HG03520 (cell line): ENCODE results near the gene FEM1B.

Source experiments
- ATAC-seq: cut with Tn5 transposase; IDR thresholded peaks from one replicate; pipeline ENCODE4 v1.9.1; 2021; ENCODE audit warnings: mild to moderate bottlenecking, moderate library complexity; ENCODE audit not compliant: unreplicated experiment

Gene FEM1B

DNA sequence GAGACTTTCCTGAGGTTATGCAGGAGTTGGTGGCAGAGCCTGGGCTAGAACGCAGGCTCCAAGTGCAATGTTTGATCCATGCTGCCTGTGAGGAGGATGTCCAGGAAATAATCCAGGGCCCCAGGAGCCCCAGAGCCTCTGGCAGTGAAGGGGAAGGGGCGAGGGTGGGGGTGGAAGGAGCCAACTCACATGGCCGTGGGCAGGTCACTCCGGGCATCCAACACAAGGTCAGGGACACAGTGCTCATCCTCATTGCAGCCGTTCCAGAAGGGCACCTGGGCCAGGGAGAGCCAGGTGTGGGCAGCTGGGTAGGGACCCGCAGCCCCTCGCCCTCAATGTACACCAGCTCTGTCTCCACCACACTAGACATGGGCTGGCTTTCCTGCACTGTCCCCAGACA, 43.7 kb downstream of the FEM1B start:
- ATAC-seq = no peak

DNA sequence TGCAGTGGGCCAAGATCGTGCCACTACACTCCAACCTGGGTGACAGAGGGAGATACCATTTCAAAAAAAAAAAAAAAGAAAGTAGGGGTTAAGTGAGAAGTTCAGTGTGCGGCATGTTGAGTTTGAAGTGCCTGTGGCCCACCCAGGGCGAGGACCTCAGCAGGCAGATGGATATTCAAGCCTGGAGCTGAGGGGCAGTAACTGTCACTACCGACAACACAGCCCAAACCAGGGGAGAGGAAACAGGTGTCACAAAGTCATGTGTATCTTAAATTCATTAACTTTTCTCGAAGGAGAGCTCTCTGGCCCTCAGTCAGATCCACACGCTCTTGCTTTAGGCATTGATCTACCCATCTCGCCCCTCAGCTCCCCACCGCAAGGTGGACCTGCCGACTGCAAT, 45.3 kb downstream of the FEM1B start:
- no peak for ATAC-seq

DNA sequence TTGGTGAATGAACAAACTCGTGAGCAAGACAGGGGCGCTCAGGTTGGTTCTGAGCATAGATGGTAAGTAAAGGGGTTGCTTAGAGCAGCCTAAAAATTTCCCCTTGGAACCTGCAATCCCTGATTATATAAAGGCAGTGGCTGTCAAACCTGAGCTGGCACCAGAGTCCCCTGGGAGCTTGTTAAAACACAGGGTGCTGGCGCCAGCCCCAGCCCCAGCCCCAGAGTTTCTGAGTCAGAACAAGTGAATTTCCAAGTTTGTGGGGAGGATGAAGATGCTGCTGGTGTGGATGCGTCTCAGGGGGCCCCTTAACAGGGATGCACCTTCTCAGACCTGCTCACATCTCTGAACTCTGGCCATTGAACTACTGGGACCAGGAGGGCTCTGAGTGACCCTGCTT, 48.2 kb downstream of the FEM1B start:
- ATAC-seq = no peak

DNA sequence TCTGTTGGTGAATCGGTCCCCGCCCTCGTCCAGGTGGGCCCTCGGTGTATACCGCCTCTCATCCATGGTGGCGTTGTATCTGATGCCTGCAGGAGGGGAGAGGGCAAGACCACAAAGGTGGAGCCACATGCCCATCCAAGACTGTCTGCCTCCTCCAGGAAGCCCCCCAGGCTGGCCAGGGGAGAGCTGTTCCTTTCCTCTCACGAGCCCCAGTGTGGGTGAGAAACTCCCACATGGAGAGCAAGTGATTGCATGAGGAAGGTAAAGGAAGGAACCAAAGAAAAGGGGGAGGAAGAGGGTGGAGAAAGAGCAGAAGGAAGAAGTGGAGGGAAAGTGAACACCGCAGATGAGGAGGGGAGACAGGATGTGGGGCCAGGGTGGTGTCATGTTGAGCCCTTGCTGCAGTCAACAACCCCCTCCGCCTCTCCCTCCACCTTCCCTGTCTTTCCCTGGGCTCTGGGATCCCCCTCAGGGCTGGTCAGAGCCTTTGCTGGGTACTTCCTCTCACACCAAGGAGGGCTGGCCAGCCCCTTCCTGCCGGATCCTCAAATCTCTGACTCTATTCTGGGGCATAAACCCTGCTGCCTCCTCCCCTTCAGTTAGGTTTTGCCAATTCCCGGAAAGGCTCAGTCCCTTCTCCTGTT, 49.3 kb downstream of the FEM1B start:
- no peak for ATAC-seq

DNA sequence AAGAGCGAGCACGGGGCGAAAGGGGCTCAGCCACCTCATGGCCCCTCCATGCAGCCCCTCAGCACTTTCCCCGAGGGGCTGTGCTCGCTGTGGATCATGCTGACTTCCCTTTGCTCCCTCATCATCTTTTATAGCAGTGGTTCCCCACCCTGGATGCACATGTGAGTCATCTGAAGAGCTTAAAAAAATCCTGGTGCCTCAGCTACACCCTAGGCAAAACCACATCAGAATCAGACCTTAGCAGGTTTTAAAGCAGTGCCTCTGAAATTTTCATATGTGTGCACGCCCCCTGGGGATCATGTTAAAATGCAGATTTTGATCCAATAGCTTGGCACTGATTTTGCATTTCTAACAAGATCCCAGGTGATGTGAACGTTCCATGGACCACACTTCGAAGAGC, 50.9 kb downstream of the FEM1B start:
- no peak for ATAC-seq

DNA sequence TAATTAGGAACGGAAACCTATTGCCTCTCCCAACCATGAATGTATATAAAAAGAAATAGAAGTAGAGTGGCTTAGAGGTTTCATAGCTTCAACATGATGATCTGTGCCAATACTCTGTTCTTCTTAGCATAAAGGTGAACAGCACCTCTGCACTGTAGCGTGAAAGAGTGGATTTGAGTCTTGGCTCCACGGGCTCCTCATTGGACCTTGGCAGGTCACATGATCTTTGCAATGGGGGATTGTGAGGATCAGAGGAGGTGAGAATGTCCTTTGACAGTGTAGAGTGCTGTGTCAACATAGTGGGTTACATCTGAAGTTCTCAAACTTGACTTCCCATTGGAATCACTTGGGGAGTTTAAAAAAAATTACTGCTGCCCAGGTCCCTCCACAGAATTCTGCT, 51.4 kb downstream of the FEM1B start:
- ATAC-seq = no peak

DNA sequence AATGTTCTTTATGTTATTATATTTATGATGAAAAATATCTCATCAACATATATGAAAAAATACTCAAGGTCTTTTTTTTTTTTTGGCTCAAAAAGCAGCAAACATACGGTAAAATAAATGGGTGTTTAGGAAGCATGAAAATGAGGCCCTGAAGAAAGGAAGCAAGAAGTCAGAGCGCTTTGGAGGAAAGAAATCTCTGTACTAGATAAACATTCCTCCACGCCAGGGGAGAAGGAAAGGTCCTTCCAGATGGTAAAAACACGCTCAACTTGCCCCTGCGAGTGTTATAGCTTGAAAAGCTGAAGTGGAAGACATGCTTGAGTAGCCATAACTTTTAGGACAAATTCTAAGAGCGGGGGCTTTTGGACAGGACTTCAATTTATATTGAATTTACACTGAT, 52.9 kb downstream of the FEM1B start:
- ATAC-seq = no peak

DNA sequence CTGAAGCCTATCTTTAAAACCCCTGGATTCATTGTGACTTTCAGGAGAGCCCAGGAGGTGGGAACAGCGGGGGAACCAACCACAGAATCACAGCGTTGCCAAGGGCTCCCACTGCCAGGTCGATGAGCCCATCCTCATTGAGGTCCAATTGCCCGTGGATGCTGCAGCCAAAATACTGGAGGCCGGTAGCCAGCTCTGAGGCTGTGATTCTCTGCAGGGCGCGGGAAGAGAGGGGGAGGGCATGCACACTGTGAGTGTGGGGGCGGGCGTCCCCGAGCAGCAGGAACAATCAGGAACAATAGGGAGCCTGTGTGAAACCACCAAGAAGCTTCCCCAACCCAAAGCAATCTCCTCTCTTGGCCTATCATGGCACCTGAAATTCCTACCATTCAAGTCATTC, 53.4 kb downstream of the FEM1B start:
- ATAC-seq = no peak

DNA sequence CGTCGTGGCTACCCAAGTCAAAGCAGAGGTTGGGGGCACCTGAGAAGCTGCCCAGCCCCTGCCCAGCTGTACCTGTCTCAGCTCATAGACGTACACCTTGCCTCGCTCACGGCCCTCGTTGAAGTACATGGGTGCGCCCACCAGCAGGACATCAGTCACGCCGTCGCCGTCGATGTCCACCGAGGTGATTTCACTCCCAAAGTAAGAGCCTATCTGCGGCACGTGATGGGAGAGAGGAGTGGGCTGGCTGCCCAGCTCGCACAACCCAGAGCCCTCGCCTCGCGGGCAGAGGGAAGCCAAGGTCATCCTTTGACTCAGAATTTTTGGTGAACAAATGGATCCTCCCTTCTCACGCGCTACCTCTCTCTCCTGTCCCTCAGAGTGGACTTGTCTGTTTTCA, 54.7 kb downstream of the FEM1B start:
- no peak for ATAC-seq

DNA sequence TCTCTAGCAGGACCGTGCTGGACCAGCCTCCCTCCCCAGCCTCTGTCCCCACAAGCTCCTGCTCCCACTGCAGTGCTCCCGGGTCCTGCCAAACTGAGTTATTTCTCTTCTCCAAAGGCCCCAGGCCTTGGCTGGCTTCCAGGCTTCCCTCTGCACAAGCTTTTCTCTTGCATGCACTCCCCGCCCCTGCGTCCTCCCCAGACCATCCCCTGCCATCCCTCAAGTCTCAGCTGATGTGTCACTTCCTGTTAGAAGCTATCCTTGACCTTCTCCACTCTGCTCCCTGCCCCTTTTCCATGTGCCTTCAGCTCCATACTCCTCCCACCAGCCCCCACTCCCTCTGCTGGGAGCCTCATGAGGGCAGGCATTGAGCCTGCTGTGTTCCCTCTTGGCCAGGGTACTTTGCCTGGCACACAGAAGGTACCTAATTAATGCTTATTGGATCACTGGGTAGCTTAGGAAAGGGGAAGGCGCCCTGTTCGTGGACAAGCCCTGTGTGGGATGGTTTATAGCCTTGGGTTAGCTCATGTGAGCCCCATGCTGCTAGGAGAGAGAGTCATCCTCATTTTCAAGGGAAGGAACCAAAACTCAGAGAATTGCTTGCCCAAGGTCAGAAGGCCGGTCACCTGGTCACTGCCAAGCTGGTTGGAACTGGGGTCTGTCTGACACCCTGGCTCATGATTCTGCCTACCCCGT, 56.4 kb downstream of the FEM1B start:
- no peak for ATAC-seq

DNA sequence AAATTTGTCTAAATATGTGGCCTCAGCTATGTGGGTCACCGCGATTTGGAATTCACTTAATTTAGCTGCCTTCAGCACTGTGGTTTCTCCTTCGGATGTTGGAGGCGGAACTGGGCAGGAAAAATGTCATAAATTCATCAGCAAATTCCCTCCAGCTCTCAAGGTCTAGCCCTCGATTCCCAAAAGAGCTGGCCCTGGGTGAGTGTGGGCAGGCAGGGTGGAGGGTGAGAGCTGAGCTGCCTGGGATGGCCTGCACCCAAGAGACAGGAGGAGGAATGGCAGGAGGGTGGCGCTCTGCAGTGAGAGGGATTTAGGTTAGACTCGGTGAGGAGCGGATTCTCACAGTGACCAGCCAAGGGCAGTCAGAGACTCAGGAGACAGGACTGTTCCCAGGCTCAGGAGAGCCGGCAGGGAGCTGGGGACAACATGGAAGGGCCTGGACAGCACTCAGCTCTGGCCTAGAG, 57.1 kb downstream of the FEM1B start:
- ATAC-seq = no peak

DNA sequence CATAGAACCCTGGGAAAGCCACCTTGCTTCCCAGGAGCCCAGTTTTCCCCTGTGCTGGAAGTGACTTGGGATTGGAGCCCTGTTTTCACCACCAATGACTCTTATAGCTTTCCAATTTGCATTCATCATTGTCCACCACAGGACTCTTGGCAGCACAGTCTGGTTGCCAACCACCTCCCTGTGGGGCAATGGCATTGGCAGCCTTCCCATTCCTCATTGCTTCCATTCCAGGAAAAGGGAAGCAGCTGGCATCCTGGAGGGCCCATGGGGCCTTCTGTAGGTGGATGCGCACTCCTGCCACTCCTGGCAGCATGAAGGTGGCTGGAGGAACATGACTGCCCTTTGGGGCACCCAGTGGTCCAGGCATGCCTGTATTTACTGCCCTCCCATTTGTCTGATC, 57.7 kb downstream of the FEM1B start:
- no peak for ATAC-seq

DNA sequence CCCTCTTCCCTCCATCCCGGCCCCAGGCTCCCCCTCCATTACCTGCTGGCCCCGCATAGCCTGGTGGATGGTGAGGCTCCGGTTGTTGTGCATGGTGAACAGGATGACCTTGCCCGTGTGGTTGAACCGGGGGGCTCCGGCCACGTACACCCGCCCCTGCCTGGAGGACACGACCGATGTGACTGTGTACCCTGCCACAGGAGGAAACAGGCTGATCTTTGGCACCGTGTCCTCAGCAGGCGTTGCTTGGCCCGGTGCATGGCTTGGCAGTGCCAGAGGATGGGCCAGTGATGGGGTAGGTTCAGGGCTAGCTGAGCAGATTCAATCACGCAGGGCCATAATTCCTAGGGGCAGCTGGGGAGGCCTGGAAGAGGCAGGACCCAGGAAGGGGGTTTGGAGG, 58.1 kb downstream of the FEM1B start:
- ATAC-seq = no peak

DNA sequence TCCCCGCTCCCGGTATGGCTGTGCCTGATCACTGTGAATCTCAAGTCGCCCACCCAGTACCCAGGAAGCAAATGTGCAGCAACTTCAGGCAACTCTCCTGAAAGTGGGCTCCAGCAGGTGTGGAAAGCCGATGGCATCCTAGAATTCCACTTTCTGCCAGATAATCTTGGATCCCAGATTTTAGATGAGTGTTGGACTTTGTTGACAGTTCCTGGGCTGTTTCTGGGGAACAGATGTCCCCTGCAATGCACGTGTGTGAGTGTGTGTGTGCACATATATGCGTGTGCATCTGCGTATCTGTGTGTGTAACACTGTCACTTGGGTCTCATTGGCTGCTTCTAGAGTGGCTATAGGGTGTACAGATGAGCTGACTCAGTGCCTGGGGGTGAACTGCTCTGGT, 59.0 kb downstream of the FEM1B start:
- no peak for ATAC-seq

DNA sequence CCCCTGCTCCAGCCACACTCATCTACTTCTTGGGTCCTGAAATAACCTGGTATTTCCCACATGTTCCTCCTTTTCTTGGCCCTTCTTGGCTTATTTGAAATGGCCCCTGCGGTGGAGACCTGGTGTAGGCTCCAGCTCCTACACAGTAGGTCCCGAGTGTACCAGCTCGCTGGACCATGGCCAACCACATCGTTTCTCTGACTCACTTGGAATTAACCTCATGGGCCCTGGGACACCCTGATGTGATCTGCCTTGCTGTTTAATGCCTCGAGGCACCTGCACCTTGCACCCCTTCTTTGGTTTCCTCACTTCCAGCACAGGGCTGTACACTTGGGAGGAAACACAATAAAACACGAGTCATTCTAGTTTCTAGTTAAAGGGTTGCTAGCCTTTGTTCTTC, 60.3 kb downstream of the FEM1B start:
- no peak for ATAC-seq

DNA sequence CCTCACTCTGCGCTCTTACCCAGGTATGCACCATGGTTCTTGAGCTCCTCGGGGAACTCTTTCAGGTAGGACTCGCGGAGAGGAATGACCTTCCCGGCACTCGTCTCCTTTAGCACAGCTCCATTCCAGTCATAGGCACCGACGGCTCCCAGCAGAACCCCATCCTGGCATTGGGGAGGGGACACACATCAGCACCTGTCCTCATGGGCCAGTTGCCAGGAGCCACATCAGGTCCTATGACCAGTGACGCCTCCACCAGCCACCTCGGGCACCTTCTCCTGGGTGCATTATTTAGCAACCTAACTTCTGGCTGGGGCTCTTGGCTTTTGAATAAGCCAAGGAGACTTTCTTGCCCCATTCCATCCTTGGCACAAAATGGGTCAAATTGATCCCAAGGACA, 61.9 kb downstream of the FEM1B start:
- ATAC-seq = no peak

DNA sequence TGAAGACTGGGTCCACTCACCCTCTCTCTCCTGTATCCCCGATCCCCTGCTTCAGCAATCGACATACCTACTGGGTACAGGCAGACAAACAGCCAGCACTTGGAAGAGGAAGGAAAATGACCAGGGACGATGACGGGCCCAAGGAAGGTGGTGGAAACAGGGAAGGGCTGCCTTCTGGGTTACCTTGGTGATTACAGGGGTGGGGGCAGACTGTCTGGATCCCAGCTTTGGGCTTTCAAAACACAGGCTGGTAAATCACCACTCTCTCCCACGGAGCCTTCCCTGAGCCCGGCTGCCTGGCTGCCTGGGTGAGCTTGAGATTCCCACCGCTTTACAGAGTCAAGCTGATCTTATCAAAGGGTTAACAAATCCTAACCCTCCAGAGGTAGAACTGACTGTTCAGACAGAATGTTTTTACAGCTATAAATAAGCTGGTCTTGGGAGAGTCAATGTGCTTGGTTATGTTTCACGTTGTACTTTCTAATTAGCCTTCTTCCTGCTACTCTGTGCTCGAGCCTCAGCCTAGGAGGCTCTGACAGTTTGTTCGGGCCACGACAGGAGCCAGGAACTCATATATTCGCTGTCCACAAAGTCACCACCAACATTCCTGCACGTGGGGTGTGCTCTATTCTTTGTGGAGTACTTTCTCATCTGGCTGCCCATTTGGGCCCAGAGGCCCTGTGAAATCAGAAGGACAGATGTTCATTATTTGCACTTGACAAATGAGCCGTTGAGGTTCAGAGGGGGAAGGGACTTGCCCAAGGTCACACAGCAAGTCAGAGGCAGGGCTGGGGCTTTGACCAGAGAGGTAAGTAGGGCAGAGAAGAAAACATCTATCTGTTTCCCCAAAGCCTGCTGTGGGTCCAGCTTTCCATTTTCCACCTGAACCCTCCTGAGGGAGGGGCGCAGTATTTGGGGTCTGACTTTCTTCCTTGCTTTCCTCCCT, 63.5 kb downstream of the FEM1B start:
- ATAC-seq = no peak

DNA sequence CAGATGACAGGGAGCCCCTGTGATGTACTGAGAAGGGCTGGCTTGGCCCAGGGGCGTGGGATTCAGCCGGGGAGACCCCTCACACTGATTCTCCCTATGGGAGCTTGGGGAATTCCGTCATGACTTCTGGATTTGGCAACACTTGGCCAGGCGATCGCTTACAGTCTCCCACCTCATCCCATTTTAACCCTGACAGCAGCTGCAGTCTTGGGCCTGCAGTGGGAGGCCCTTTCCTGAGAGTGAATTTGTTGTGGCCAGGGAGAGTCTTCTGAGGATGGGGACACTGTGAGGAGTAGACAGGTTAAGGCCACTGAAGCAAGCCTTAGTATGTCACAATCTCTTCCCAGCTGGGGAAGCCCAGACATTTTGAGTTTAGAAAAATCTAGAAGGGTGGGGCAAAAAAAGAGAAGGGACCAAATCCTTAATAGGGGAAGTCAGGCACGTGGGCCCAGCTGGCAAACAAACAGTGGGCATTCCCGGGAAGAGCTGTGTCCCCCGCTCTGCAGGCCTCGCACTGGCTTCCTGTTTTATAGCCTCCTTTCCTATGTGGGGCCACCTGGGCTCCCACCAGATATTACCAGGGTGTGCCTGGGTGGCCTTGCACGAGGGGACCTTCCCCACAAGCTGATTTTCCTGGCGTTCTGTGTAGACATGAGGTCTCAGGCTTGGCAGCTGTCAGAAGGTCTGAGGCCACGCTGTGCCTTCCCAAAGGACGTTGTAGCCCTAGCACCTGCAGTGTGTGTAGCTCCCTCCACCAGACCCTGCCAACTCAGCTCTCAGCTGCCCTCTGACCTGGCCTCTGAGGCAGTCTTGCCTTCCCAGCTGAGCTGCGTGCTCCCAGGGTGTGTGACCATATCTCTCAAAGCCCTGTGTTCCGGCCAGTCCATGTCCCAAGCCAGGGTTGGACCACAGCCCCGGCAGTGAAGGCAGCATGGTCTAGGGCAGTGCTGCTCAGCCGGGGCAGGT, 64.5 kb downstream of the FEM1B start:
- ATAC-seq = no peak

DNA sequence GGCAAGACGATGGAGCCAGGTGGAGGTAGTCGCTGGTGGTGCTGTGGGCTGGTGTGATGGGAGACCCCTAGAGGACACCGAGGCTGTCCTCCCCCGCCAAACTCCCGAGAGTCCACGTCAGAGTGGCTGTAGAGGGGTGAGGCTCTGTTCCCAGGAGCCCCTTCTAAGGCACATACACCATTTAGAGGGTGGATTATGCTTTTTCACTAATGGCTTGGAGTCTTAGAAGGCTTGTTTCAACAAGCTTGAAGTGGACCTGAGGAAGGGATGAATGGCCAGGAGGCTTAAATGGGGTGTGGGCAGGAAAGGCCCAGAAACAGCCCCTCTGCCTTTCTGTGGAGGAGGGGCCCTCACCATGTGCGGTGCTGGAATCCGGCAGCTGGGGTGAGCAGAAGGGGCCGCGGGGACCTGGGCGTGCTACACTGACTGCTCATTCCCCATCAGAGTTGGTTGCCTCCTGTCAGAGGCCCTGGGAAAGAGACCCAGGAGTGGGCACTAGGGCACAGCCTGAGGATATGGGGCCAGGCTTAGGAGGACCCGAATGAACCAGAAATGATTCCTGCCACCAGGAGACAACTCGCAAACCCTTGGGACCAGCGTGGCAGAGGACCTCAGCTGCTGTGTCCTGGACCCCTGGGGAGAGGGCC, 66.2 kb downstream of the FEM1B start:
- no peak for ATAC-seq

DNA sequence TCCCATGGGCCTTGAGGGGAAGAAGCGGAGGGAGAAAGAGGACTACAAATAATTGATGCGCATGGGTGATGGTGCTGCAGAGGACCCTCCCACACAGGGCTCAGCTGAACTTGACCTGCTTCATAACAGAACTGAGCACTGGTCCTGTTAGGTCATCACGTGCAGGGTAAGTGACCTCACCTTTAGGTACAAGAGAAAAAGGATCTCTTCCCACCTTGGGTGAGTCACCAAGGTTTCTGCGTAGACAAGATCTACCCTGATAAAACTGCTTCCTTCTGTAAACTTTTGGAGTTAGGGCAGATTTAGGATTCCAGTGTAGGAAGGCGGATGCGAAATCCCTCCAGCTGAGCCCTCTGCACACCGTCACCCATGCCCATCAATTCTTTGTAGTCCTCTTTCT, 67.1 kb downstream of the FEM1B start:
- no peak for ATAC-seq
